KMS-11 (cell line): ENCODE data around the gene C15orf62.

Source experiments
- H2AFZ ChIP-seq: fragments of 200-600 bp; sonication (generic); 2 replicates; pipeline ENCODE4 v1.6.1; 2016; ENCODE audit warnings: antibody characterized with exemption, mixed run types, low read depth
- H3K27ac ChIP-seq: fragments of 200-600 bp; sonication (generic); 2 replicates; pipeline ENCODE4 v1.6.1; 2016; ENCODE audit warnings: mild to moderate bottlenecking, mixed run types
- H3K27me3 ChIP-seq: fragments of 200-600 bp; sonication (generic); 2 replicates; pipeline ENCODE4 v1.6.1; 2017; ENCODE audit warnings: mild to moderate bottlenecking, low read depth, mixed run types, moderate library complexity; ENCODE audit not compliant: insufficient read depth
- H3K36me3 ChIP-seq: fragments of 200-600 bp; sonication (generic); 2 replicates; pipeline ENCODE4 v1.6.1; 2017; ENCODE audit warnings: mild to moderate bottlenecking, mixed run types; ENCODE audit not compliant: insufficient read depth
- H3K4me1 ChIP-seq: fragments of 200-600 bp; sonication (generic); 2 replicates; pipeline ENCODE4 v1.6.1; 2016; ENCODE audit warnings: mild to moderate bottlenecking, low read depth, mixed run types; ENCODE audit not compliant: poor library complexity, severe bottlenecking
- H3K4me2 ChIP-seq: fragments of 200-600 bp; sonication (generic); 2 replicates; pipeline ENCODE4 v1.7.0; 2016; ENCODE audit warnings: mild to moderate bottlenecking, mixed run types
- H3K4me3 ChIP-seq: fragments of 200-600 bp; sonication (generic); IDR thresholded peaks from 2 replicates; pipeline ENCODE4 v1.6.1; 2017; ENCODE audit warnings: low read depth, low read length, mixed read lengths; ENCODE audit not compliant: insufficient read depth
- H3K79me2 ChIP-seq: fragments of 200-600 bp; sonication (generic); 2 replicates; pipeline ENCODE4 v1.6.1; 2016; ENCODE audit warnings: low read depth, mixed run types; ENCODE audit not compliant: insufficient read depth
- H3K9ac ChIP-seq: fragments of 200-600 bp; sonication (generic); 2 replicates; pipeline ENCODE4 v1.6.1; 2016; ENCODE audit warnings: mild to moderate bottlenecking, mixed run types
- H4K20me1 ChIP-seq: fragments of 200-600 bp; sonication (generic); 2 replicates; pipeline ENCODE4 v1.6.1; 2016; ENCODE audit warnings: mild to moderate bottlenecking, mixed run types; ENCODE audit not compliant: insufficient read depth
- CTCF ChIP-seq: fragments of 200-600 bp; sonication (generic); conservative IDR thresholded peaks from 2 replicates; pipeline ENCODE4 v1.6.1; 2017; ENCODE audit warnings: low read depth, mild to moderate bottlenecking, antibody characterized with exemption, low read length, moderate library complexity, mixed read lengths

C15orf62 gene

GRCh38 chr15:40763801-40764628 is 5.8 kb upstream of the C15orf62 start, which contains the start of gene GCHFR:
Gene GCHFR, plus strand, starts transcription at chr15:40764068. Its CDS starts 113 bp downstream, at chr15:40764181.
- peak within 1 kb of the TSS; percentile 86 for H3K4me2 ChIP-seq
- H2AFZ ChIP-seq, result peak within 1 kb of the TSS; percentile 81
- H3K27ac ChIP-seq, result no peak within 1 kb of the TSS
- H3K79me2 ChIP-seq, result no peaks in the 10 kb centered on the region
- H3K27me3 ChIP-seq, result peaks cover 14% of the 10 kb centered on the region
- H4K20me1 ChIP-seq, result no peaks in the 10 kb centered on the region
- TF ChIP-seq CTCF, result peak; percentile 27; the same call in 1 of the 2 replicates
- H3K4me3 ChIP-seq, result no peak within 1 kb of the TSS
- H3K36me3 ChIP-seq, result no peaks in the 10 kb centered on the region
- peaks cover 32% of the 10 kb centered on the region for H3K4me1 ChIP-seq
- peak within 1 kb of the TSS; percentile 42; the same call in 1 of the 2 replicates for H3K9ac ChIP-seq

- H3K27ac ChIP-seq, result no peak overlapping the region
- H3K4me2 ChIP-seq, result peak overlapping the region; percentile 86
These were observed 5.1 kb upstream of the C15orf62 start for GRCh38 chr15:40764629-40765103.

GRCh38 chr15:40766194-40766815 is 3.5 kb upstream of the C15orf62 start:
- Histone ChIP-seq H3K4me3 (no peak overlapping the region), H2AFZ (no peak overlapping the region), H4K20me1 (no peaks in the 10 kb centered on the region), H3K27me3 (peaks cover 14% of the 10 kb centered on the region), H3K9ac (no peak overlapping the region), H3K4me1 (peaks cover 32% of the 10 kb centered on the region), H3K4me2 (peak overlapping the region; percentile 86), H3K27ac (no peak overlapping the region), H3K79me2 (no peaks in the 10 kb centered on the region), H3K36me3 (no peaks in the 10 kb centered on the region)
- no peak for TF ChIP-seq CTCF

More at GRCh38 chr15:40764629-40765103, 5.1 kb upstream of the C15orf62 start:
- H3K4me3 ChIP-seq, result no peak overlapping the region
- TF ChIP-seq CTCF, result no peak
- no peaks in the 10 kb centered on the region for H4K20me1 ChIP-seq
- H3K79me2 ChIP-seq, result no peaks in the 10 kb centered on the region
- H2AFZ ChIP-seq, result peak overlapping the region; percentile 81; the same call in 1 of the 2 replicates
- H3K27me3 ChIP-seq, result peaks cover 14% of the 10 kb centered on the region
- H3K9ac ChIP-seq, result peak overlapping the region; percentile 42; the same call in 1 of the 2 replicates
- peaks cover 32% of the 10 kb centered on the region for H3K4me1 ChIP-seq
- no peaks in the 10 kb centered on the region for H3K36me3 ChIP-seq

GRCh38 chr15:40766906-40767837 is 2.6 kb upstream of the C15orf62 start:
- H3K27me3 ChIP-seq, result peaks cover 14% of the 10 kb centered on the region
- H3K4me2 ChIP-seq, result no peak overlapping the region; the same call in 1 of the 2 replicates
- no peak overlapping the region for H3K27ac ChIP-seq
- H3K9ac ChIP-seq, result no peak overlapping the region
- no peak overlapping the region for H3K4me3 ChIP-seq
- H4K20me1 ChIP-seq, result no peaks in the 10 kb centered on the region
- peaks cover 32% of the 10 kb centered on the region for H3K4me1 ChIP-seq
- no peak overlapping the region for H2AFZ ChIP-seq
- no peaks in the 10 kb centered on the region for H3K36me3 ChIP-seq
- TF ChIP-seq CTCF, result no peak
- no peaks in the 10 kb centered on the region for H3K79me2 ChIP-seq
